PFSK-1 (cell line): ENCODE measurements around the gene DYRK1A.

Source experiments
- FOXP2 ChIP-seq: optimal IDR thresholded peaks from 2 replicates; pipeline ENCODE3; 2011; ENCODE audit warnings: borderline replicate concordance, control low read depth, inconsistent platforms; ENCODE audit not compliant: insufficient read depth; ENCODE audit errors: extremely low read length, extremely low read depth
- TAF1 ChIP-seq: IDR thresholded peaks from 2 replicates; pipeline ENCODE4 v1.6.1; 2012; ENCODE audit warnings: low read length, control low read depth, borderline replicate concordance; ENCODE audit not compliant: insufficient read depth
- TF ChIP-seq, protein P1 (sequence below), 2 experiments: IDR thresholded peaks; 2 replicates each; pipeline versions ENCODE4 v1.6.1 to v1.8.0; 2011 to 2012; ENCODE audit warnings: low read depth in 2 of 2, low read length in 2 of 2, control low read depth in 1 of 2, inconsistent platforms in 1 of 2, mild to moderate bottlenecking in 1 of 2, moderate library complexity in 1 of 2; ENCODE audit not compliant: insufficient read depth in 1 of 2

DNA sequence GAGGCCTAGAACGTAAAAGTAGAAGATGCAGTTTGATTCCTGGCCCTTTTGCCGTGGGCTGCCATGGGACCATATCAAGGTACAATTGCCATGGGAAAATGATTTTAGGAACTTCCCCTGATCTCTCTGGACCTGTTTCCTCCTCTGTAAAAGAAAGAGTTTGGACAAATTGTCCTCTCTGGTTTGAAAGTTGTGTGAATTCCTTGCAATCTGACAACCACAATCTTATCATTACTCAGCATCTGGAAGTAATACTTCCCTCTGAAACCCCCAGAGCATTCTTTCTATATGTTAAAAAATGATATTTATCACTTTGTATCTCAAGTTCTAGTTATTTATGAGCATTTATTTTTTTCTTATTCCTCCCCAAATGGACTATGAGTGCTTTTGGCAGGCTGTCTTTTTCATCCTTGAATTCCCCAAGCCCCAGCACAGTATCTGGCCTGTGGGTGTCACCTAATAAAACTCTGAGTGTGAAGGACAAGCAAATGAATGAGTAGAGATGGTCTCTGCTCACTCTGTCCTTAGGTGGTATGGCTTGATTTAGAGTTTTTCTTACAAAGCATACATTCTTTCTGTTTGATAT lies 181.1 kb downstream of the DYRK1A start:
- TF ChIP-seq FOXP2 (no peak), TAF1 (no peak)
- TF ChIP-seq, protein P1, sequence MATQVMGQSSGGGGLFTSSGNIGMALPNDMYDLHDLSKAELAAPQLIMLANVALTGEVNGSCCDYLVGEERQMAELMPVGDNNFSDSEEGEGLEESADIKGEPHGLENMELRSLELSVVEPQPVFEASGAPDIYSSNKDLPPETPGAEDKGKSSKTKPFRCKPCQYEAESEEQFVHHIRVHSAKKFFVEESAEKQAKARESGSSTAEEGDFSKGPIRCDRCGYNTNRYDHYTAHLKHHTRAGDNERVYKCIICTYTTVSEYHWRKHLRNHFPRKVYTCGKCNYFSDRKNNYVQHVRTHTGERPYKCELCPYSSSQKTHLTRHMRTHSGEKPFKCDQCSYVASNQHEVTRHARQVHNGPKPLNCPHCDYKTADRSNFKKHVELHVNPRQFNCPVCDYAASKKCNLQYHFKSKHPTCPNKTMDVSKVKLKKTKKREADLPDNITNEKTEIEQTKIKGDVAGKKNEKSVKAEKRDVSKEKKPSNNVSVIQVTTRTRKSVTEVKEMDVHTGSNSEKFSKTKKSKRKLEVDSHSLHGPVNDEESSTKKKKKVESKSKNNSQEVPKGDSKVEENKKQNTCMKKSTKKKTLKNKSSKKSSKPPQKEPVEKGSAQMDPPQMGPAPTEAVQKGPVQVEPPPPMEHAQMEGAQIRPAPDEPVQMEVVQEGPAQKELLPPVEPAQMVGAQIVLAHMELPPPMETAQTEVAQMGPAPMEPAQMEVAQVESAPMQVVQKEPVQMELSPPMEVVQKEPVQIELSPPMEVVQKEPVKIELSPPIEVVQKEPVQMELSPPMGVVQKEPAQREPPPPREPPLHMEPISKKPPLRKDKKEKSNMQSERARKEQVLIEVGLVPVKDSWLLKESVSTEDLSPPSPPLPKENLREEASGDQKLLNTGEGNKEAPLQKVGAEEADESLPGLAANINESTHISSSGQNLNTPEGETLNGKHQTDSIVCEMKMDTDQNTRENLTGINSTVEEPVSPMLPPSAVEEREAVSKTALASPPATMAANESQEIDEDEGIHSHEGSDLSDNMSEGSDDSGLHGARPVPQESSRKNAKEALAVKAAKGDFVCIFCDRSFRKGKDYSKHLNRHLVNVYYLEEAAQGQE (IDR thresholded peaks at IDR 0.05; ENCODE audit: insufficient read depth in 1 of 2, low read depth in 2 of 2, low read length in 2 of 2), result no peak
